ENCODE results near the gene SLCO4A1. TPM values are rescaled to one million over a fixed set of nuclear protein-coding genes. Genes with fewer than 3 reads are reported as not detected.

SLCO4A1 gene
- total RNA-seq, 1 donor from 2014 or later = 1.2 TPM

DNA sequence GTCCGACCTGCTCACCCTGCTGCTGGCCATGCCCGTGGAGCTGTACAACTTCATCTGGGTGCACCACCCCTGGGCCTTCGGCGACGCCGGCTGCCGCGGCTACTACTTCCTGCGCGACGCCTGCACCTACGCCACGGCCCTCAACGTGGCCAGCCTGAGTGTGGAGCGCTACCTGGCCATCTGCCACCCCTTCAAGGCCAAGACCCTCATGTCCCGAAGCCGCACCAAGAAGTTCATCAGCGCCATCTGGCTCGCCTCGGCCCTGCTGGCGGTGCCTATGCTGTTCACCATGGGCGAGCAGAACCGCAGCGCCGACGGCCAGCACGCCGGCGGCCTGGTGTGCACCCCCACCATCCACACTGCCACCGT lies 67.2 kb downstream of the SLCO4A1 start:
- H3K4me3 Mint-ChIP-seq (ENCODE audit: unreplicated experiment) = no peak overlapping the region

DNA sequence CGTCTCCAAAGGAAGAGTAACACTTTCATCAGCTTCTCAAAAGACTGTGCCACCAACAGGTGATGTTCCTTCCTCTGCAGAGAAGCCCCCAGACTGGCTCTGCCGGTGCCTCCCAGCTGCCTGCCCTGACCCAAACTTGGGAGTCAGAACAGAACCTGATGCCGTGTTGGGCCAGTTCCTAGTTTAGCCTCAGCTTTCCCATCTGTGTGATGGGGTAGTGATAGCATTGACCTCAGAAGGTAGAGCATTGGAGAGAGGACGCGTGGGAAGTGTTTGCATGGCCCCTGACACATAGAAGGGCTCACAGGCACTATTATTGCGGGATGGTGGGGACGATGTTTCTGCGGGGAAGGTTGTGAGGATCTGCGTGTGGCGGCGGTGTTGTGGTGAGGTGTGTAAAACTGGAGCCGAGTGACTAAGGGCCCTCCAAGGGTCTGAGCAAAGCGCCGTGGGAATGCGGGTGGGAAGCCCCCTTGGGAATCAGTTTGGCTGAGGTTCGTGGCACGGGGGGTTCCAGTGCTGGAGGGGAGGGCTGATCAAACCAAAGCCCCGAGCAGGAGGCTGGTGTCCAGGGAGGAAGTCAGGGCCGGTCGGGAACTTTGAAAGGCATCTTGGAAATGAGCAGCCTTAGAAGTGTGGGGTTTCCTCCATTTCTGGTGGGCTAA lies 68.0 kb downstream of the SLCO4A1 start:
- DNase-seq (ENCODE audit: extremely low spot score, unreplicated experiment) = no peak
- H3K27me3 Mint-ChIP-seq (ENCODE audit: unreplicated experiment) = peaks cover 36% of the 10 kb centered on the region
- no peak overlapping the region for H3K27ac Mint-ChIP-seq (ENCODE audit: unreplicated experiment)
- TF ChIP-seq, protein P1, sequence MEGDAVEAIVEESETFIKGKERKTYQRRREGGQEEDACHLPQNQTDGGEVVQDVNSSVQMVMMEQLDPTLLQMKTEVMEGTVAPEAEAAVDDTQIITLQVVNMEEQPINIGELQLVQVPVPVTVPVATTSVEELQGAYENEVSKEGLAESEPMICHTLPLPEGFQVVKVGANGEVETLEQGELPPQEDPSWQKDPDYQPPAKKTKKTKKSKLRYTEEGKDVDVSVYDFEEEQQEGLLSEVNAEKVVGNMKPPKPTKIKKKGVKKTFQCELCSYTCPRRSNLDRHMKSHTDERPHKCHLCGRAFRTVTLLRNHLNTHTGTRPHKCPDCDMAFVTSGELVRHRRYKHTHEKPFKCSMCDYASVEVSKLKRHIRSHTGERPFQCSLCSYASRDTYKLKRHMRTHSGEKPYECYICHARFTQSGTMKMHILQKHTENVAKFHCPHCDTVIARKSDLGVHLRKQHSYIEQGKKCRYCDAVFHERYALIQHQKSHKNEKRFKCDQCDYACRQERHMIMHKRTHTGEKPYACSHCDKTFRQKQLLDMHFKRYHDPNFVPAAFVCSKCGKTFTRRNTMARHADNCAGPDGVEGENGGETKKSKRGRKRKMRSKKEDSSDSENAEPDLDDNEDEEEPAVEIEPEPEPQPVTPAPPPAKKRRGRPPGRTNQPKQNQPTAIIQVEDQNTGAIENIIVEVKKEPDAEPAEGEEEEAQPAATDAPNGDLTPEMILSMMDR (IDR thresholded peaks at IDR 0.05) = no peak
- H3K36me3 Mint-ChIP-seq (ENCODE audit: unreplicated experiment) = no peaks in the 10 kb centered on the region
- no peaks in the 10 kb centered on the region for H3K9me3 Mint-ChIP-seq (ENCODE audit: unreplicated experiment)
- H3K4me3 Mint-ChIP-seq (ENCODE audit: unreplicated experiment) = no peak overlapping the region
- peaks cover 4% of the 10 kb centered on the region for H3K4me1 Mint-ChIP-seq (ENCODE audit: unreplicated experiment)

More for the DNA sequence above, 67.2 kb downstream of the SLCO4A1 start:
- Mint-ChIP-seq H3K4me1 (ENCODE audit: unreplicated experiment) (peaks cover 10% of the 10 kb centered on the region), H3K27ac (ENCODE audit: unreplicated experiment) (no peak overlapping the region), H3K36me3 (ENCODE audit: unreplicated experiment) (no peaks in the 10 kb centered on the region), H3K27me3 (ENCODE audit: unreplicated experiment) (peaks cover 30% of the 10 kb centered on the region), H3K9me3 (ENCODE audit: unreplicated experiment) (no peaks in the 10 kb centered on the region)
- no peak for DNase-seq (ENCODE audit: extremely low spot score, unreplicated experiment)
- TF ChIP-seq, protein P1 (IDR thresholded peaks at IDR 0.05) = no peak

DNA sequence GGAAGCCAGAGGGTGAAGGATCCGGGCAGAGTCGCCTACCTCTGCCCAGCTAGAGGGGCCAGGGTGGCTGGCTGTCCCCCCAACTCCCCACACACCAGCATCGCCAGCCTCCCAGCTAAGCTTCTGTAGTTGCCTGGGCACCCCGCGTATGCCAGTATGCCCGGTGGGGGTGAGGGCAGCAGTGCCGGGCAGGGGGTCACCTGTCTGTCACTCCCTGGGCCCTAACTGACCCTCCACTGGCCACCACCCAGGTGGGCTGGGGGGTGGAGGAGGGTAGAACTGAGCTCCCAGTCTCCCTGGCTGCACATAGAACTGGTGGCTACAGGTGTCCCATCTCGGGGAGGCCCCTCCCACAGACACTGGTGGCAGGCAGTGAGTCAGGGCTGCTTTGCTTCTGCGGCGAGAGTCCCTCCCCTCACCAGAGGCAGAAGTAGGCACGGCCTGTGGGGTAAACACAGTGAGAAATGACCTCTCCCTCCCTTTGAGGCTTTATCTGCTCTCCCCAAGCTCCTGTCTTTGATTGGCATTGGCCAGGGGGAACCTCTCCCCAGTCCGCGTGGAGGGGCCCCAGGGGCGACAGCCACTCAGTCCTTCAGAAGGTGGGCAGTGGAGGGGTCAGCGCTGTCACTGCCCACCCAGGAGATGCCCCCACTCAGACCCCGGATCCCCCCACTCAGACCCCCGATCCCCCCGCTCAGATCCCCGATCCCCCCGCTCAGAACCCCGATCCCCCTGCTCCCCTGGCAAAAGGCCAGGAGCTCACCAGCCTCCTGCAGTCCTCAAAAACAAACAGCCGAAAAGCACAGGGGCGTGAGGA lies 68.8 kb downstream of the SLCO4A1 start:
- TF ChIP-seq, protein P1 (IDR thresholded peaks at IDR 0.05) = no peak
- Mint-ChIP-seq H3K27me3 (ENCODE audit: unreplicated experiment) (peaks cover 40% of the 10 kb centered on the region), H3K4me1 (ENCODE audit: unreplicated experiment) (peaks cover 4% of the 10 kb centered on the region), H3K4me3 (ENCODE audit: unreplicated experiment) (no peak overlapping the region), H3K27ac (ENCODE audit: unreplicated experiment) (no peak overlapping the region), H3K36me3 (ENCODE audit: unreplicated experiment) (no peaks in the 10 kb centered on the region), H3K9me3 (ENCODE audit: unreplicated experiment) (no peaks in the 10 kb centered on the region)
- no peak for DNase-seq (ENCODE audit: extremely low spot score, unreplicated experiment)

DNA sequence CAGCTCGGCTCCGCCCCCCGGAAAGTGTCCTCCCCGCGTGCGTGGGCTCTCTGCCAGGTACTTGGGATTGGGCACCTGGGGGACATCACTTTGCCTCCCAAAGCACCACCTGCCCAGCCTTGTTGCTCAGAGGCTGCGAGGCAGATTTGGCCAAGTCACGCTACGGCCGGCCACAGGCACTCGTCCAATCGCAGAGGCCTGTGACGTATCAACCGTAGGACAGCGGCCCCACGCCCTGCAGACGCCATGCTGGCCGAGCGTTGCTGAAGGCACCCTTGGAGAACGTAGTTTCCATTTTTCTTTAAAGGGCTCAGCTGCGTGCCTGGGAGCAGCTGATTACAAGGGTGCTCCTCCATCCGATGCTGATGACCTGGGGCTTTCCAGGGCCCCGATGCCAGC lies 69.4 kb downstream of the SLCO4A1 start:
- Mint-ChIP-seq H3K27me3 (ENCODE audit: unreplicated experiment) (peaks cover 44% of the 10 kb centered on the region), H3K27ac (ENCODE audit: unreplicated experiment) (no peak overlapping the region), H3K9me3 (ENCODE audit: unreplicated experiment) (no peaks in the 10 kb centered on the region), H3K36me3 (ENCODE audit: unreplicated experiment) (no peaks in the 10 kb centered on the region), H3K4me3 (ENCODE audit: unreplicated experiment) (no peak overlapping the region), H3K4me1 (ENCODE audit: unreplicated experiment) (peaks cover 4% of the 10 kb centered on the region)
- TF ChIP-seq, protein P1 (IDR thresholded peaks at IDR 0.05) = no peak
- DNase-seq (ENCODE audit: extremely low spot score, unreplicated experiment) = no peak

DNA sequence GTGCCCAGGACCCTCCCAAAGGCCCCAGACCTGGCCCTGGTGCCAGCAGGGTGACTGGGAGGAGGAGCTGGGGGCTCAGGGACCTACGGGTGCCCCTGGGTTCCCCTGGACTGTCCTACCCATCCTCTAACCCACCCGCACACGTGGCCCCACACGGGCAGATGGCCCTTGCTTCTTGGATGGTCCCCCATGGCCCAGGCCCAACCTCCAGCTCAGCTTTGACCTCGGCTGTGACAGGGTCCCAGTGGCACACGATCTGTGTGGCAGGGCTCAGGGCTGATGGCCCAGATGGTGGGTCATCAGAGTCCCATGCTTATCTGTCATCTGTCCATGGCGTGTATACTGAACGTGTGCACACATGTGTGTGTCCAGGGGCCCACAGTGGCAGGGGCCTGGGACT lies 70.3 kb downstream of the SLCO4A1 start:
- H3K36me3 Mint-ChIP-seq (ENCODE audit: unreplicated experiment) = no peaks in the 10 kb centered on the region
- peaks cover 4% of the 10 kb centered on the region for H3K4me1 Mint-ChIP-seq (ENCODE audit: unreplicated experiment)
- peaks cover 44% of the 10 kb centered on the region for H3K27me3 Mint-ChIP-seq (ENCODE audit: unreplicated experiment)

More for the DNA sequence above, 70.3 kb downstream of the SLCO4A1 start:
- Mint-ChIP-seq H3K4me3 (ENCODE audit: unreplicated experiment) (no peak overlapping the region), H3K27ac (ENCODE audit: unreplicated experiment) (no peak overlapping the region), H3K9me3 (ENCODE audit: unreplicated experiment) (no peaks in the 10 kb centered on the region)
- DNase-seq (ENCODE audit: extremely low spot score, unreplicated experiment) = no peak
- TF ChIP-seq, protein P1 (IDR thresholded peaks at IDR 0.05) = no peak
